Measurements from ENCODE around the gene FRMD8. TPM values are rescaled to one million over a fixed set of nuclear protein-coding genes. Genes with fewer than 3 reads are reported as not detected.

FRMD8 gene, protein sequence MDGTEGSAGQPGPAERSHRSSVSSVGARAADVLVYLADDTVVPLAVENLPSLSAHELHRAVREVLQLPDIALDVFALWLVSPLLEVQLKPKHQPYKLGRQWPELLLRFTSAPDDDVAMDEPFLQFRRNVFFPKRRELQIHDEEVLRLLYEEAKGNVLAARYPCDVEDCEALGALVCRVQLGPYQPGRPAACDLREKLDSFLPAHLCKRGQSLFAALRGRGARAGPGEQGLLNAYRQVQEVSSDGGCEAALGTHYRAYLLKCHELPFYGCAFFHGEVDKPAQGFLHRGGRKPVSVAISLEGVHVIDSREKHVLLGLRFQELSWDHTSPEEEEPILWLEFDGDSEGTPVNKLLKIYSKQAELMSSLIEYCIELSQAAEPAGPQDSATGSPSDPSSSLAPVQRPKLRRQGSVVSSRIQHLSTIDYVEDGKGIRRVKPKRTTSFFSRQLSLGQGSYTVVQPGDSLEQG
- total RNA-seq: 10 to 100 TPM in 4 of 6 experiments, 1 to 10 TPM in 2; 7.7 to 17.1 (median 14.3) TPM
- long read RNA-seq, partial matches to known transcripts: 0 of 2 reads
- long read RNA-seq, other reads (novel, unspliced or antisense): 2 of 2 reads

DNA sequence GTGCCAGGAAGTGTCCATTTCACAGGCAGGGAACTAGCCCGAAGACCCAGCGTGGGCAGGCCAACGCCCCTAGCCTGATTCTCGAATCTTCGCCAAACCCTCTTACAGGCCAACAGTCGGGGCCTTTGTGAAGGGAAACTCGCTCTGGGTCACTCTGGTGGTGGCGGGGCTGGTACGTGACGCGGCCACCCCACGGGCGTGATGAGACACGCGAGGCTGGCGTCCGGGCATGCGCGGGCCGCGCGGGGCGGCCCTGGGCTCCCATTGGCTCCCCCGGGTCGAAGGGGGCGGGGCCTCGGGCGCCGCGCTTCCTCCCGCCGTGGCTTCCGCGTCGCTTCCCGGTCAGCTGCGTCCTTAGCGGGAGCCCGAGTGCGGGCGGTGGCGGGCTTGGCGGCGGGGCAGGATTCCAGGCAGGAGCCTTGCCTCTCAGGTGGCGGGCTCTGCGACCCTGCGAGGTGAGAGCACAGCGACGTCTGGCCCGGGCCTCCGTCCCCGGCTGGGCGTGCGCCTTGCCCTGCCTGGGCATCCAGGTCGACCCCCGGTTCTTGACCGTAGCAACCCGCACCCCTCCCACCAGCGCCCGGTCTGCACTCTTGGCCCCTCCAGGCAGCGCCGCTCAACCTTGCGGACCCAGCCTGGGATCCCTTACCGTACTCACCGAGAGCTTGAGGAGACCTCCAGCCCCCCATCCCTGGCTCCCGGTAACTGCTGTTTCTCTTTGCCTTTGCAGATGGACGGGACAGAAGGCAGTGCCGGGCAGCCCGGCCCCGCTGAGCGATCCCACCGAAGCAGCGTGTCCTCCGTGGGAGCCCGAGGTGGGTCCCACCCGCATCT, at the start of gene FRMD8:
Gene FRMD8, plus strand, starts transcription at position 331 of the 834 bp plus-strand sequence. Its CDS starts 400 bp downstream, at position 731.
- no peaks in the 10 kb centered on the region for H3K36me3 ChIP-seq
- peak; percentile 53 to 71 (median 70) for ATAC-seq

GRCh38 chr11:65338676-65339075, 47.8 kb upstream of the FRMD8 start:
- no peak overlapping the region for H3K27ac ChIP-seq
- intact Hi-C loops (cut with DNase I): no loop called here
- H3K4me3 ChIP-seq: no peak overlapping the region
- no peaks in the 10 kb centered on the region for H3K9me3 ChIP-seq
- no peaks in the 10 kb centered on the region for H3K27me3 ChIP-seq
- no peak for DNase-seq
- H3K36me3 ChIP-seq: peaks cover 17 to 42% (median 26%) of the 10 kb centered on the region in 4 donors
- TF ChIP-seq CTCF (IDR thresholded peaks at IDR 0.05): no peak
- TF ChIP-seq POLR2A (IDR thresholded peaks at IDR 0.05): no peak
- WGBS (ENCODE audit: insufficient coverage, low coverage, low lambda C conversion rate, missing lambda C conversion rate): 90% methylated on average over 7 of the region's 7 CpGs
- ATAC-seq: no peak
- peaks cover 0 to 14% (median 3%) of the 10 kb centered on the region in 4 donors for H3K4me1 ChIP-seq

More for the DNA sequence above, at the start of gene FRMD8:
- TF ChIP-seq CTCF (IDR thresholded peaks at IDR 0.05): no peak
- peak; percentile 95 for TF ChIP-seq POLR2A (IDR thresholded peaks at IDR 0.05)
- intact Hi-C loops (cut with DNase I): no loop called here
- Histone ChIP-seq H3K9me3 (no peaks in the 10 kb centered on the region), H3K4me3 (peak within 1 kb of the TSS; percentile 76 to 97 (median 95)), H3K27ac (peak within 1 kb of the TSS; percentile 91 to 99 (median 97)), H3K4me1 (peaks cover 0 to 36% (median 8%) of the 10 kb centered on the region in 4 donors), H3K27me3 (no peaks in the 10 kb centered on the region)
- WGBS (ENCODE audit: insufficient coverage, low coverage, low lambda C conversion rate, missing lambda C conversion rate): 7% methylated on average over 12 of the region's 76 CpGs
- peak; percentile 93 to 95 (median 94) for DNase-seq

DNA sequence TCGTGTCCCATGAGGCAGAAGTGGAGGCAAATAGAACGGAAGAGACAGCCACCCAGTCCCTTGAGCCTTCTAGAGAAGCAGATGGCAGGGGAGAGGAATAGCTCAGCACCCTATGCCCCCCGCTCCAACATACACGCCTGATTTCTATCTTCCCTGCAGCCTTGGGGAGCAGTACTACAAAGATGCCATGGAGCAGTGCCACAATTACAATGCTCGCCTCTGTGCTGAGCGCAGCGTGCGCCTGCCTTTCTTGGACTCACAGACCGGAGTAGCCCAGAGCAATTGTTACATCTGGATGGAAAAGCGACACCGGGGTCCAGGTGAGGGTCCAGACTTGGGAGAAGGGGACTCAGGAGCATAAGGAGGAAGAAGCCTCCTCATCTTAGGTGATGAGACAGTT, 46.2 kb upstream of the FRMD8 start:
- intact Hi-C loops (cut with DNase I): no loop called here
- H3K27me3 ChIP-seq: no peaks in the 10 kb centered on the region
- ATAC-seq: no peak
- H3K4me3 ChIP-seq: no peak overlapping the region
- TF ChIP-seq CTCF (IDR thresholded peaks at IDR 0.05): no peak
- TF ChIP-seq POLR2A (IDR thresholded peaks at IDR 0.05): no peak
- H3K4me1 ChIP-seq: peaks cover 0 to 4% (median 0%) of the 10 kb centered on the region in 4 donors
- H3K9me3 ChIP-seq: no peaks in the 10 kb centered on the region
- DNase-seq: no peak
- no peak overlapping the region for H3K27ac ChIP-seq
- 92% methylated on average over 11 of the region's 11 CpGs for WGBS (ENCODE audit: insufficient coverage, low coverage, low lambda C conversion rate, missing lambda C conversion rate)
- peaks cover 20 to 58% (median 34%) of the 10 kb centered on the region in 4 donors for H3K36me3 ChIP-seq

- ATAC-seq (no peak), DNase-seq (no peak)
- Histone ChIP-seq H3K4me1 (no peaks in the 10 kb centered on the region), H3K36me3 (peaks cover 25 to 74% (median 44%) of the 10 kb centered on the region in 4 donors), H3K9me3 (no peaks in the 10 kb centered on the region), H3K27ac (no peak overlapping the region), H3K4me3 (no peak overlapping the region), H3K27me3 (no peaks in the 10 kb centered on the region)
- intact Hi-C loops (cut with DNase I): no loop called here
- TF ChIP-seq CTCF (IDR thresholded peaks at IDR 0.05) (no peak), POLR2A (IDR thresholded peaks at IDR 0.05) (no peak)
- 95% methylated on average over 3 of the region's 3 CpGs for WGBS (ENCODE audit: insufficient coverage, low coverage, low lambda C conversion rate, missing lambda C conversion rate)
Observed at GRCh38 chr11:65341856-65342255, 44.6 kb upstream of the FRMD8 start.
